Nephron progenitor cell (in vitro differentiated cells): ENCODE measurements around the gene POPDC3.

Source experiments
- DNase-seq: peaks from one replicate; pipeline ENCODE4 v3.0.0; 2021
- H3K27ac Mint-ChIP-seq: 2 replicates; pipeline ENCODE4 v1.8.0; 2021; ENCODE audit warnings: mild to moderate bottlenecking, moderate library complexity, mixed read lengths
- H3K27me3 Mint-ChIP-seq: 2 replicates; pipeline ENCODE4 v1.8.0; 2021; ENCODE audit warnings: mild to moderate bottlenecking, low read depth, mixed read lengths; ENCODE audit not compliant: poor library complexity
- H3K36me3 Mint-ChIP-seq: 2 replicates; pipeline ENCODE4 v1.8.0; 2021; ENCODE audit warnings: low read depth, mixed read lengths
- H3K4me1 Mint-ChIP-seq: 2 replicates; pipeline ENCODE4 v1.8.0; 2021; ENCODE audit warnings: mixed read lengths
- H3K4me3 Mint-ChIP-seq: 2 replicates; pipeline ENCODE4 v1.8.0; 2021; ENCODE audit warnings: mild to moderate bottlenecking, moderate library complexity, mixed read lengths
- H3K9me3 Mint-ChIP-seq: 2 replicates; pipeline ENCODE4 v1.8.0; 2021; ENCODE audit warnings: mild to moderate bottlenecking, moderate library complexity, mixed read lengths
- TF ChIP-seq, protein P1 (sequence below): fragments of 200-600 bp; sonication (generic); IDR thresholded peaks from 2 replicates; pipeline ENCODE4 v1.5.0; 2021; ENCODE audit warnings: antibody characterized with exemption

The POPDC3 gene

GRCh38 chr6:105215506-105215905, 35.7 kb upstream of the POPDC3 start:
- TF ChIP-seq, protein P1, sequence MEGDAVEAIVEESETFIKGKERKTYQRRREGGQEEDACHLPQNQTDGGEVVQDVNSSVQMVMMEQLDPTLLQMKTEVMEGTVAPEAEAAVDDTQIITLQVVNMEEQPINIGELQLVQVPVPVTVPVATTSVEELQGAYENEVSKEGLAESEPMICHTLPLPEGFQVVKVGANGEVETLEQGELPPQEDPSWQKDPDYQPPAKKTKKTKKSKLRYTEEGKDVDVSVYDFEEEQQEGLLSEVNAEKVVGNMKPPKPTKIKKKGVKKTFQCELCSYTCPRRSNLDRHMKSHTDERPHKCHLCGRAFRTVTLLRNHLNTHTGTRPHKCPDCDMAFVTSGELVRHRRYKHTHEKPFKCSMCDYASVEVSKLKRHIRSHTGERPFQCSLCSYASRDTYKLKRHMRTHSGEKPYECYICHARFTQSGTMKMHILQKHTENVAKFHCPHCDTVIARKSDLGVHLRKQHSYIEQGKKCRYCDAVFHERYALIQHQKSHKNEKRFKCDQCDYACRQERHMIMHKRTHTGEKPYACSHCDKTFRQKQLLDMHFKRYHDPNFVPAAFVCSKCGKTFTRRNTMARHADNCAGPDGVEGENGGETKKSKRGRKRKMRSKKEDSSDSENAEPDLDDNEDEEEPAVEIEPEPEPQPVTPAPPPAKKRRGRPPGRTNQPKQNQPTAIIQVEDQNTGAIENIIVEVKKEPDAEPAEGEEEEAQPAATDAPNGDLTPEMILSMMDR, result no peak
- H3K9me3 Mint-ChIP-seq, result no peaks in the 10 kb centered on the region
- H3K36me3 Mint-ChIP-seq, result no peaks in the 10 kb centered on the region
- H3K4me3 Mint-ChIP-seq, result no peak overlapping the region
- no peak for DNase-seq
- H3K27me3 Mint-ChIP-seq, result peaks cover 7% of the 10 kb centered on the region
- peaks cover 6% of the 10 kb centered on the region for H3K4me1 Mint-ChIP-seq
- no peak overlapping the region for H3K27ac Mint-ChIP-seq

GRCh38 chr6:105214668-105215067, 34.9 kb upstream of the POPDC3 start:
- no peak overlapping the region for H3K4me3 Mint-ChIP-seq
- H3K27me3 Mint-ChIP-seq, result peaks cover 7% of the 10 kb centered on the region
- H3K27ac Mint-ChIP-seq, result no peak overlapping the region
- no peaks in the 10 kb centered on the region for H3K36me3 Mint-ChIP-seq
- peaks cover 12% of the 10 kb centered on the region for H3K4me1 Mint-ChIP-seq
- no peak for DNase-seq
- no peaks in the 10 kb centered on the region for H3K9me3 Mint-ChIP-seq
- TF ChIP-seq, protein P1, result no peak

DNA sequence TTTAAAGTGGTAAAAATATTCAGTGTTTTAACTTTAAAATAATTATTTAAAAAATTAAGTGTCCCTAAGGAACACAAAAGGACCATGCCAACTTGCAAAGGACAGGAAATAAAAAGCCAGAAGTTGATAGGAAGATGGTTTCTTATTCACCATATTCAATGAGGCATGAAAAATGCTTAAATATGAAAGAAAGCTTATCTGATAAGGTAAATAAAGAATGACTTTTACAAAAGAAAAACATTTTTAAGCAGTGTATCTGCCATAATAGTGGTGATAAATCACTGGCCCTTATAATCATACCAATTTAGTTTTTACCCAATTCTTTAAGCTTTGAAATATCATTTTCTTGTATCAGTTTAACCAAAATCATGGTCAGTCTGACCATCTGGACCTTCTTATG, 33.5 kb upstream of the POPDC3 start:
- peaks cover 12% of the 10 kb centered on the region for H3K4me1 Mint-ChIP-seq
- TF ChIP-seq, protein P1, result no peak
- no peak for DNase-seq
- no peak overlapping the region for H3K27ac Mint-ChIP-seq
- H3K9me3 Mint-ChIP-seq, result no peaks in the 10 kb centered on the region
- peaks cover 6% of the 10 kb centered on the region for H3K27me3 Mint-ChIP-seq
- H3K36me3 Mint-ChIP-seq, result no peaks in the 10 kb centered on the region
- H3K4me3 Mint-ChIP-seq, result no peak overlapping the region

- H3K27me3 Mint-ChIP-seq, result peaks cover 6% of the 10 kb centered on the region
- DNase-seq, result no peak
- TF ChIP-seq, protein P1, result no peak
- no peak overlapping the region for H3K4me3 Mint-ChIP-seq
- H3K27ac Mint-ChIP-seq, result no peak overlapping the region
- H3K9me3 Mint-ChIP-seq, result no peaks in the 10 kb centered on the region
- H3K4me1 Mint-ChIP-seq, result peaks cover 12% of the 10 kb centered on the region
- no peaks in the 10 kb centered on the region for H3K36me3 Mint-ChIP-seq
Observed at GRCh38 chr6:105212587-105212986, 32.8 kb upstream of the POPDC3 start.

- Mint-ChIP-seq H3K4me3 (no peak overlapping the region), H3K36me3 (no peaks in the 10 kb centered on the region), H3K9me3 (no peaks in the 10 kb centered on the region), H3K27ac (no peak overlapping the region), H3K4me1 (peaks cover 12% of the 10 kb centered on the region), H3K27me3 (peaks cover 6% of the 10 kb centered on the region)
- DNase-seq, result no peak
- TF ChIP-seq, protein P1, result no peak
Observed at GRCh38 chr6:105211831-105212230, 32.0 kb upstream of the POPDC3 start.

- TF ChIP-seq, protein P1, result no peak
- Mint-ChIP-seq H3K36me3 (no peaks in the 10 kb centered on the region), H3K9me3 (no peaks in the 10 kb centered on the region), H3K4me3 (no peak overlapping the region), H3K4me1 (peaks cover 15% of the 10 kb centered on the region), H3K27me3 (peaks cover 6% of the 10 kb centered on the region), H3K27ac (no peak overlapping the region)
- DNase-seq, result no peak
Observed at GRCh38 chr6:105210932-105211531, 31.2 kb upstream of the POPDC3 start.
